Colonic mucosa (tissue), 4 donors: ENCODE data around the gene GALNT15. TPM values are rescaled to one million over a fixed set of nuclear protein-coding genes. Genes with fewer than 3 reads are reported as not detected.

Experiments
- DNase-seq: peaks from one replicate; pipeline ENCODE4 v3.0.0-alpha.2; 2020
- H3K27ac ChIP-seq: fragments of 200-600 bp; one replicate; pipeline ENCODE4 v1.8.0; 2021
- H3K27me3 ChIP-seq: fragments of 200-600 bp; one replicate; pipeline ENCODE4 v1.8.0; 2021
- H3K36me3 ChIP-seq: fragments of 200-600 bp; one replicate; pipeline ENCODE4 v1.8.0; 2021
- H3K4me1 ChIP-seq: fragments of 200-600 bp; one replicate; pipeline ENCODE4 v1.8.0; 2021; ENCODE audit warnings: mild to moderate bottlenecking
- H3K4me3 ChIP-seq: fragments of 200-600 bp; one replicate; pipeline ENCODE4 v1.8.0; 2021
- H3K9ac ChIP-seq, 2 donors: one replicate each; pipeline ENCODE4 v1.7.0; 2013; ENCODE audit warnings: control low read depth in 2 of 2, low read depth in 2 of 2, low read length in 2 of 2
- H3K9me3 ChIP-seq: fragments of 200-600 bp; one replicate; pipeline ENCODE4 v1.8.0; 2021
- CTCF ChIP-seq: fragments of 200-600 bp; IDR thresholded peaks from one replicate; pipeline ENCODE4 v1.8.0; 2022; ENCODE audit warnings: antibody characterized with exemption, mild to moderate bottlenecking
- intact Hi-C: fragments of 100-400 bp; cut with DNase I; formaldehyde crosslinking; loops from one replicate; pipeline ENCODE4 v1.14.1; 2022
- total RNA-seq, 2 donors: library from RNA; stranded (reverse); fragmentation: NEBNext Ultra II Directional in 1 of 2; extraction: Animal tissue kit (Norgen Biotek cat#: 25700) in 1 of 2; gene quantifications; one replicate each; pipeline ENCODE4 v1.2.1, GENCODE V29; 2021
- donor health status: healthy.
- donor health status: DM: no; HTN: no; CAD: no.
- donor health status: DM: no; HTN: no; CAD: no.

The GALNT15 gene
- total RNA-seq: 1 to 10 TPM; 2.1 to 4.5 TPM

- no peak for TF ChIP-seq CTCF
- Histone ChIP-seq H3K27me3 (no peaks in the 10 kb centered on the region), H3K9ac (peak within 1 kb of the TSS in 1 of 2 donors; percentile 36), H3K36me3 (no peaks in the 10 kb centered on the region), H3K9me3 (no peaks in the 10 kb centered on the region), H3K27ac (no peak within 1 kb of the TSS), H3K4me3 (no peak within 1 kb of the TSS), H3K4me1 (no peaks in the 10 kb centered on the region)
- intact Hi-C loops: no loop called here
- peak; percentile 65 for DNase-seq
These were observed at the start of gene GALNT15 for GRCh38 chr3:16174389-16174788. TSS of gene GALNT15 (plus strand) at chr3:16174680. CDS start at chr3:16175152, 472 bp downstream.

GRCh38 chr3:16126634-16127033, 47.8 kb upstream of the GALNT15 start:
- intact Hi-C loops: no loop called here
- TF ChIP-seq CTCF: no peak
- Histone ChIP-seq H3K36me3 (no peaks in the 10 kb centered on the region), H3K4me1 (no peaks in the 10 kb centered on the region), H3K9ac (no peak overlapping the region), H3K27me3 (no peaks in the 10 kb centered on the region), H3K4me3 (no peak overlapping the region), H3K9me3 (no peaks in the 10 kb centered on the region), H3K27ac (no peak overlapping the region)
- no peak for DNase-seq

GRCh38 chr3:16127249-16127648, 47.2 kb upstream of the GALNT15 start:
- intact Hi-C loops: no loop called here
- Histone ChIP-seq H3K9ac (no peak overlapping the region), H3K27ac (no peak overlapping the region), H3K4me1 (no peaks in the 10 kb centered on the region), H3K27me3 (no peaks in the 10 kb centered on the region), H3K9me3 (no peaks in the 10 kb centered on the region), H3K4me3 (no peak overlapping the region), H3K36me3 (no peaks in the 10 kb centered on the region)
- DNase-seq: no peak
- TF ChIP-seq CTCF: no peak

GRCh38 chr3:16130066-16130465, 44.4 kb upstream of the GALNT15 start:
- no peaks in the 10 kb centered on the region for H3K36me3 ChIP-seq
- intact Hi-C loops: no loop called here
- no peak overlapping the region for H3K9ac ChIP-seq
- no peak for TF ChIP-seq CTCF
- H3K4me3 ChIP-seq: no peak overlapping the region
- no peaks in the 10 kb centered on the region for H3K27me3 ChIP-seq
- H3K27ac ChIP-seq: no peak overlapping the region
- no peak for DNase-seq
- H3K9me3 ChIP-seq: no peaks in the 10 kb centered on the region
- H3K4me1 ChIP-seq: no peaks in the 10 kb centered on the region

- intact Hi-C loops: no loop called here
- Histone ChIP-seq H3K9me3 (no peaks in the 10 kb centered on the region), H3K27ac (no peak overlapping the region), H3K36me3 (no peaks in the 10 kb centered on the region), H3K4me3 (no peak overlapping the region), H3K9ac (no peak overlapping the region), H3K27me3 (no peaks in the 10 kb centered on the region), H3K4me1 (no peaks in the 10 kb centered on the region)
- no peak for DNase-seq
- TF ChIP-seq CTCF: no peak
These were observed 42.3 kb upstream of the GALNT15 start for GRCh38 chr3:16132190-16132589.

GRCh38 chr3:16132928-16133327, 41.6 kb upstream of the GALNT15 start:
- no peaks in the 10 kb centered on the region for H3K27me3 ChIP-seq
- TF ChIP-seq CTCF: no peak
- H3K9me3 ChIP-seq: no peaks in the 10 kb centered on the region
- intact Hi-C loops: no loop called here
- no peak overlapping the region for H3K4me3 ChIP-seq
- no peak overlapping the region for H3K9ac ChIP-seq
- peak; percentile 25 for DNase-seq
- H3K27ac ChIP-seq: peak overlapping the region; percentile 9
- H3K4me1 ChIP-seq: no peaks in the 10 kb centered on the region
- no peaks in the 10 kb centered on the region for H3K36me3 ChIP-seq
